Testis (tissue), 3 donors: Measurements from ENCODE around the gene ZNF683. TPM values are rescaled to one million over a fixed set of nuclear protein-coding genes. Genes with fewer than 3 reads are reported as not detected.

Experiments used
- DNase-seq: peaks from one replicate; pipeline ENCODE4 v3.0.0-alpha.2; 2019
- H3K27ac ChIP-seq, 2 donors: fragments of 200-600 bp; sonication (generic); one replicate each; pipeline ENCODE4 v1.5.1; 2019
- H3K27me3 ChIP-seq: fragments of 200-600 bp; sonication (generic); one replicate; pipeline ENCODE4 v1.5.1; 2019
- H3K36me3 ChIP-seq: fragments of 200-600 bp; sonication (generic); one replicate; pipeline ENCODE4 v1.5.1; 2017; ENCODE audit warnings: low read depth; ENCODE audit errors: missing control alignments
- H3K4me1 ChIP-seq: fragments of 200-600 bp; sonication (generic); one replicate; pipeline ENCODE4 v1.5.1; 2019
- H3K4me3 ChIP-seq, 2 donors: fragments of 200-600 bp; sonication (generic); one replicate each; pipeline ENCODE4 v1.5.1; 2017 to 2019
- H3K9me3 ChIP-seq: fragments of 200-600 bp; sonication (generic); one replicate; pipeline ENCODE4 v1.5.1; 2017
- POLR2A ChIP-seq: fragments of 450-650 bp; IDR thresholded peaks from one replicate; pipeline ENCODE4 v1.6.1; 2017; ENCODE audit warnings: antibody characterized with exemption, mild to moderate bottlenecking, moderate library complexity
- WGBS, 2 donors: methylation state at CpG; one replicate each; pipeline ENCODE4 v1.1.5; 2018; 5-methylcytosine and 5-hydroxymethylcytosine counted together
- intact Hi-C: fragments of 100-400 bp; cut with DNase I; formaldehyde crosslinking; loops from one replicate; pipeline ENCODE4 v1.15.1; 2023; ENCODE audit warnings: low total_unique reads
- polyA plus RNA-seq: library from polyadenylated mRNA; stranded (reverse); fragments of 350-450 nt; fragmentation: Illumina TruSeq; extraction: RNeasy Lipid Tissue Mini Kit (QIAGEN cat#74804); gene quantifications from one replicate; pipeline ENCODE4 v1.2.3, GENCODE V29; 2014; ENCODE audit warnings: low read depth, low replicate concordance; ENCODE audit not compliant: insufficient read depth
- total RNA-seq, 2 donors: library from RNA; depleted of rRNA; stranded (reverse); fragments of >200 nt; gene quantifications; one replicate each; pipeline ENCODE4 v1.2.3, GENCODE V29; 2016
- TF ChIP-seq, protein P1 (sequence below), 3 experiments: fragments of 450-650 bp in 2 of 3; fragments of 200-600 bp in 1 of 3; sonication (generic) in 1 of 3; IDR thresholded peaks; one replicate each; pipeline ENCODE4 v1.5.1; 2016 to 2019; ENCODE audit warnings: antibody characterized with exemption in 3 of 3, mild to moderate bottlenecking in 2 of 3, moderate library complexity in 1 of 3

The ZNF683 gene
- total and polyA plus RNA-seq, 3 donors from 2014 or later = 22.9 to 87.5 (median 63.9) TPM

DNA sequence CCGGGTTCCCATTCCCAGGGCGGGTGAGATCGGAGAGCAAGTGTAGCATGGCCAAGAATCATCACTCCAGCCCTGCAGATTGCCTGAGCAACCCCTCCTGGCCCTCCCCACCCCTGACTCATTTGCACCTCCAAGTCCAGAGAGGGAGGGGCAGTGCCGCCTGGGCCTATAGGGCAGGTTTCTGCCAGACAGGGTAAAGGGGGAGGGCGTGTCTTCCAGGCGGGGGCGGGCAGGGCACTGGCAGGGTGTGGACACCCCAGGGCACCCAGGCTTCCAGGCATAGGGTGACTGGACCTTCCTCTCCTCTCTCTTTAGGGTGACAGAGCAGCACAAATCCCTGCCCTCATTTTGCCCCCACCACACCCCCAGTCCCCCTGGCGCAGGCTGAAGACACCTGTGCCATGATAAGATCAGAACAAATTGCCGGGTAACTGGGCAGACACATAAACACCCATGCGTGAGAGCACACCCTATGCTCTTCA, 15.4 kb downstream of the ZNF683 start:
- Histone ChIP-seq H3K27ac (no peak overlapping the region), H3K36me3 (no peaks in the 10 kb centered on the region), H3K4me1 (no peaks in the 10 kb centered on the region), H3K4me3 (no peak overlapping the region), H3K27me3 (no peaks in the 10 kb centered on the region), H3K9me3 (no peaks in the 10 kb centered on the region)
- TF ChIP-seq POLR2A = no peak
- TF ChIP-seq, protein P1, sequence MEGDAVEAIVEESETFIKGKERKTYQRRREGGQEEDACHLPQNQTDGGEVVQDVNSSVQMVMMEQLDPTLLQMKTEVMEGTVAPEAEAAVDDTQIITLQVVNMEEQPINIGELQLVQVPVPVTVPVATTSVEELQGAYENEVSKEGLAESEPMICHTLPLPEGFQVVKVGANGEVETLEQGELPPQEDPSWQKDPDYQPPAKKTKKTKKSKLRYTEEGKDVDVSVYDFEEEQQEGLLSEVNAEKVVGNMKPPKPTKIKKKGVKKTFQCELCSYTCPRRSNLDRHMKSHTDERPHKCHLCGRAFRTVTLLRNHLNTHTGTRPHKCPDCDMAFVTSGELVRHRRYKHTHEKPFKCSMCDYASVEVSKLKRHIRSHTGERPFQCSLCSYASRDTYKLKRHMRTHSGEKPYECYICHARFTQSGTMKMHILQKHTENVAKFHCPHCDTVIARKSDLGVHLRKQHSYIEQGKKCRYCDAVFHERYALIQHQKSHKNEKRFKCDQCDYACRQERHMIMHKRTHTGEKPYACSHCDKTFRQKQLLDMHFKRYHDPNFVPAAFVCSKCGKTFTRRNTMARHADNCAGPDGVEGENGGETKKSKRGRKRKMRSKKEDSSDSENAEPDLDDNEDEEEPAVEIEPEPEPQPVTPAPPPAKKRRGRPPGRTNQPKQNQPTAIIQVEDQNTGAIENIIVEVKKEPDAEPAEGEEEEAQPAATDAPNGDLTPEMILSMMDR (IDR thresholded peaks at IDR 0.05) = no peak
- intact Hi-C loops = no loop called here
- 65 to 74% methylated on average over 3 to 10 of the region's 10 CpGs for WGBS, 2 donors
- DNase-seq = no peak

DNA sequence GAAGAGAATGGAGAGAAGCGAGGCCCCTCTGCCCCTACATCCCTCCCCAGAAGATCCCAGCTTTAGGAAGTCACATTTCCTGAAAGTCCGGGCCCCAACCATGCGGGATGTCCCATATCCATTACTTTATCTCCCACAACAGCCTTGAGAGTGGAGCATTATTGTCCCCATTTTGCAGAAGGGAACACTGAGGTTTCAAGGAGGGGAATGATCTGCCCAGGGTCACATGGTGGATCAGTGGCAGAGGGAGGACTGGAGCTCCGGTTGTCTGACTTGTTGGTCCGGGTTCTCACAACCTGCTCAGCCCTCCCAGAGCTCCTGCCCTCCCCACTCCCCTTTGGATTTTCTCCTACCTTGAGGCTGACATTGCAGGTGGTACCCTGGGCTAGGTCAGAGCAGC, 16.4 kb downstream of the ZNF683 start:
- intact Hi-C loops = no loop called here
- TF ChIP-seq POLR2A = no peak
- TF ChIP-seq, protein P1 (IDR thresholded peaks at IDR 0.05) = no peak
- WGBS, 2 donors = 87 to 92% methylated on average over 4 to 5 of the region's 5 CpGs
- H3K4me1 ChIP-seq = no peaks in the 10 kb centered on the region
- H3K4me3 ChIP-seq = no peak overlapping the region
- H3K9me3 ChIP-seq = no peaks in the 10 kb centered on the region
- no peaks in the 10 kb centered on the region for H3K27me3 ChIP-seq
- DNase-seq = no peak
- no peaks in the 10 kb centered on the region for H3K36me3 ChIP-seq
- H3K27ac ChIP-seq = no peak overlapping the region

DNA sequence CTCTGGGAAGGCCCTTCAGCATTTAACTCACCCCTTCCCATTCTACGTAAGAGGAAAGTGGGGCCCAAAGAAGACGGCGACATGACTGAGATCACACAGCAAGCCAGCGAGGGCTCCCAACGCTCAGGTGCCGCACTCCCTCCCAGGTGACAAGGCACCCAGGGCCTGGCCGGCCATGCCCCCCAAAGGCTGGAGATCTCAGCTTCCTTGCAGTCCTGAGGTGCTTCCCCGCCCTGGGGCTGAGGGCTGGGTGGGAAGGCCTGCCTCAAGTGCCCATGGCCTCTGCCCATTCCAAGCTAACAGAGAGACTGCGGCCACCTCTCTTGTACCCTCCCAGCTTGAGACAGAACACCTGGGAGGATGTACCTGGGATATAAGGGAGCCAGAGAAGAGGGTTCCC, 17.6 kb downstream of the ZNF683 start:
- WGBS, 2 donors = 94 to 96% methylated on average over 8 to 9 of the region's 9 CpGs
- DNase-seq = no peak
- TF ChIP-seq POLR2A = no peak
- TF ChIP-seq, protein P1 (IDR thresholded peaks at IDR 0.05) = no peak
- no peak overlapping the region for H3K4me3 ChIP-seq
- no peak overlapping the region for H3K27ac ChIP-seq
- no peaks in the 10 kb centered on the region for H3K27me3 ChIP-seq
- no peaks in the 10 kb centered on the region for H3K4me1 ChIP-seq
- H3K36me3 ChIP-seq = no peaks in the 10 kb centered on the region
- no peaks in the 10 kb centered on the region for H3K9me3 ChIP-seq
- intact Hi-C loops = no loop called here

DNA sequence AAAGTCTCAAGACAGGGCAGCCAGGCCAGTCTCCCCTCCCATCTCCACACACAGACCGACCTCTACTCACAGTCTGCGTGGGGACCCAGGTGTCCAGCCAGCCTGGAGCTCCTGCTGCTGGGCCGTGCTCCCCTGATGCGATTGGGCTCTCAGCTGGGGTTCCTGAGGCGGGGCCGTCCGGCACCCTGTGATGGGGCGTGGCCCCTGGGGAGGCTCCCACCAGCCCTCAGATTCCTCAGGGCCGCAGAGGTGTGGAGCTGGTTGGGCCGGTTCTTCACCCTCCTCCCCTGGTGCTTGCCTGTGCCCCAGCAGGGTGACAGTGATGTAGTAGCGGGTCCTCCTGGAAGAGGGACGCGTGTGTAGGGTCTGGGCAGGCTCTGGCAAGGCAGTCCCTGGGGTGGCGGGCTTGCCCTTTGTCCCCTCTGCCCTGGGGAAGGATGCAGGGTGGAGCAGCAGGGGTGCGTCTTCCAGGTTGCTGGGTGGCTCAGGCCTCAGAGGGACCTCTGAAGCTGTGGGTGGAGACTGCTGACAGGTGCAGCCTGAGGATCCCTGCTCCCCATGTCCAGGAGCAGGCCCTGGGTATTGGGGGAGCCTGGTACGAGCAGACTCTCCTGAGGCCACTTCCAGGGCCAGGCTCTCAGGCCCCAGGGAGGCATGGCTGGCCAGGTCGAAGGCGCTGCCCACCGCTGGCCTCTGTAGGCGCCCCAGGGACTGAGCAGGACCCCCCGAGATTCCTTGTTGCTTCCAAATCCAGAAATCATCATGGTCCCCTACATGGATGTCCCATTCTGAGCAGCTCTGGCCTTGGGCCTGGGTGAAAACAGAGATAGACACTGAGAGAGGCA, 18.4 kb downstream of the ZNF683 start, which contains the start of gene CRYBG2:
Gene CRYBG2 (minus strand): TSS at position 155 of the 845 bp plus-strand sequence. CDS start 7,473 bp downstream, outside the sequence.
- Histone ChIP-seq H3K27me3 (no peaks in the 10 kb centered on the region), H3K4me3 (no peak within 1 kb of the TSS), H3K27ac (no peak within 1 kb of the TSS), H3K36me3 (no peaks in the 10 kb centered on the region), H3K4me1 (no peaks in the 10 kb centered on the region), H3K9me3 (no peaks in the 10 kb centered on the region)
- intact Hi-C loops = no loop called here
- WGBS, 2 donors = 70 to 91% methylated on average over 7 to 21 of the region's 21 CpGs
- DNase-seq = no peak
- TF ChIP-seq, protein P1 (IDR thresholded peaks at IDR 0.05) = no peak
- TF ChIP-seq POLR2A = no peak
